GM13976 (cell line): ENCODE measurements around the gene ADRA2C.

Source experiments
- DNase-seq: peaks from one replicate; pipeline ENCODE4 v3.0.0; 2012; ENCODE audit warnings: low spot score
- CTCF ChIP-seq: IDR thresholded peaks from 2 replicates; pipeline ENCODE4 v1.5.1; 2012; ENCODE audit warnings: borderline replicate concordance, mild to moderate bottlenecking; ENCODE audit not compliant: insufficient read depth; ENCODE audit errors: extremely low read depth, missing control alignments, control extremely low read depth
- in situ Hi-C: fragments of 300-500 bp; cut with MboI; formaldehyde crosslinking; loops from one replicate; pipeline ENCODE4 v1.12.0; 2022; ENCODE audit warnings: low sequenced_read_pairs, mixed read lengths, inconsistent platforms; ENCODE audit not compliant: unreplicated experiment

The ADRA2C gene

GRCh38 chr4:3721186-3721585 lies 45.0 kb upstream of the ADRA2C start:
- DNase-seq: no peak
- TF ChIP-seq CTCF: no peak
- in situ Hi-C loops: no loop called here

GRCh38 chr4:3721627-3722026 lies 44.6 kb upstream of the ADRA2C start:
- in situ Hi-C loops: no loop called here
- DNase-seq: no peak
- TF ChIP-seq CTCF: no peak

GRCh38 chr4:3722446-3723231 lies 43.5 kb upstream of the ADRA2C start:
- in situ Hi-C loops: no loop called here
- no peak for TF ChIP-seq CTCF
- no peak for DNase-seq

- no peak for DNase-seq
- no peak for TF ChIP-seq CTCF
- in situ Hi-C loops: no loop called here
Observed at GRCh38 chr4:3723232-3723642, 42.9 kb upstream of the ADRA2C start.

- DNase-seq: no peak
- no peak for TF ChIP-seq CTCF
- in situ Hi-C loops: no loop called here
Observed at GRCh38 chr4:3724319-3725231, 41.6 kb upstream of the ADRA2C start.

- no peak for DNase-seq
- in situ Hi-C loops: no loop called here
- no peak for TF ChIP-seq CTCF
Observed at GRCh38 chr4:3725936-3726870, 40.0 kb upstream of the ADRA2C start.
